Uterus (tissue), 4 donors: ENCODE measurements around the gene SNAPC3. TPM values are rescaled to one million over a fixed set of nuclear protein-coding genes. Genes with fewer than 3 reads are reported as not detected.

Source experiments
- DNase-seq, 2 donors: peaks; one replicate each; pipeline ENCODE4 v3.0.0-alpha.2; 2019 to 2020
- H3K27ac ChIP-seq, 2 donors: fragments of 200-600 bp; sonication (generic); 1 replicate in 1 of 2; 2 replicates in 1 of 2; pipeline ENCODE4 v1.5.1; 2016 to 2018
- H3K27me3 ChIP-seq, 2 donors: fragments of 200-600 bp; sonication (generic); one replicate each; pipeline ENCODE4 v1.5.1; 2018 to 2019; ENCODE audit warnings: control low read depth in 1 of 2
- H3K36me3 ChIP-seq, 2 donors: fragments of 200-600 bp; sonication (generic); one replicate each; pipeline ENCODE4 v1.5.1; 2019; ENCODE audit warnings: control low read depth in 1 of 2
- H3K4me1 ChIP-seq, 2 donors: fragments of 200-600 bp; sonication (generic); one replicate each; pipeline ENCODE4 v1.5.1; 2018 to 2019; ENCODE audit warnings: control low read depth in 1 of 2
- H3K4me3 ChIP-seq, 2 donors: fragments of 200-600 bp; sonication (generic); 1 replicate in 1 of 2; 2 replicates in 1 of 2; pipeline ENCODE4 v1.5.1; 2018 to 2019; ENCODE audit warnings: mild to moderate bottlenecking in 1 of 2
- H3K9me3 ChIP-seq, 2 donors: fragments of 200-600 bp; sonication (generic); one replicate each; pipeline ENCODE4 v1.5.1; 2019; ENCODE audit warnings: control low read depth in 1 of 2
- CTCF ChIP-seq, 4 experiments: fragments of 200-600 bp in 2 of 4; fragments of 450-650 bp in 2 of 4; sonication (generic) in 2 of 4; IDR thresholded peaks; one replicate each; pipeline ENCODE4 v1.5.1; 2016 to 2019; ENCODE audit warnings: antibody characterized with exemption in 4 of 4, mild to moderate bottlenecking in 2 of 4, moderate library complexity in 1 of 4
- POLR2A ChIP-seq, 2 donors: fragments of 450-650 bp; IDR thresholded peaks; one replicate each; pipeline ENCODE4 v1.6.1; 2016; ENCODE audit warnings: antibody characterized with exemption in 2 of 2, mild to moderate bottlenecking in 1 of 2, moderate library complexity in 1 of 2
- intact Hi-C: fragments of 100-400 bp; cut with DNase I; formaldehyde crosslinking; loops from one replicate; pipeline ENCODE4 v1.15.1; 2023; ENCODE audit warnings: low total_unique reads
- total RNA-seq, 4 donors: library from RNA; depleted of rRNA in 3 of 4; stranded (reverse); fragments of >200 nt in 3 of 4; gene quantifications; one replicate each; pipeline versions ENCODE4 v1.1.0 to v1.2.4, GENCODE V29; 2014 to 2023
- donor health status: DM: yes; HTN: yes; CAD: no.

The SNAPC3 gene
- total RNA-seq, 4 donors from 2014 or later: 31.5 to 67.1 (median 39.7) TPM

DNA sequence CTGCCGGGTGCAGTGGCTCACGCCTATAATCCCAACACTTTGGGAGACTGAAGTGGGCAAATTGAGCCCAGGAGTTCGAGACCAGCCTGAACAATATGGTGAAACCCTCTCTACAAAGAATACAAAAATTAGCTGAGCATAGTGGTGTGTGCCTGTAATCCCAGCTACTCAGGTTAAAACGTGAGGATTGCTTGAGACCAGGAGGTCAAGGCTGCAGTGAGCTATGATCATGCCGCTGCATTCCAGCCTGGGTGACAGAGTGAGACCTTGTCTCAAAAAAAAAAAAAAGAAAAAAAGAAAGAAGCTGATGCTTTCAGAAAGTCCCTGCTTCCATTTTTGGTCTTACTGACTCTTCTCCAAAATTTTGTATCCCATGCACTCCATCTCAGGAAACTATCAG is 31.3 kb downstream of the SNAPC3 start:
- Histone ChIP-seq H3K36me3 (no peaks in the 10 kb centered on the region), H3K4me1 (no peaks in the 10 kb centered on the region), H3K9me3 (no peaks in the 10 kb centered on the region), H3K27ac (no peak overlapping the region), H3K27me3 (no peaks in the 10 kb centered on the region), H3K4me3 (no peak overlapping the region)
- TF ChIP-seq CTCF (IDR thresholded peaks at IDR 0.05): no peak
- TF ChIP-seq POLR2A (IDR thresholded peaks at IDR 0.05): no peak
- intact Hi-C loops: no loop called here
- no peak for DNase-seq

DNA sequence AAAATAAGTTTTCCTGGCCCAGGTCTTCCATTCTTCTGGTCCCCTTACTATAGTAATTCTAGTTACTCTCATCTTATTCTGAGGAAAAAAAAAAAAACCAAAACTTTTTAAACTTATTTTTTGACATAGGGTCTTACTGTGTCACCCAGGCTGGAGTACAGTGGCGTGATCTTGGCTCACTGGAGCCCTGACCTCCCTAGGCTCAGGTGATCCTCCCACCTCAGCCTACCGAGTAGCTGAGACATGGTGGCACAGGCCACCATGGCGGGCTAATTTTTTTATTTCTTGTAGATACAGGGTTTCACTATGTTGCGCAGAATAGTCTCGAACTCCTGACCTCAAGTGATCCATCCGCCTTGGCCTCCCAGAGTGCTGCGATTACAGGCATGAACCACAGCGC is 38.4 kb downstream of the SNAPC3 start:
- Histone ChIP-seq H3K4me3 (no peak overlapping the region), H3K27me3 (no peaks in the 10 kb centered on the region), H3K4me1 (no peaks in the 10 kb centered on the region), H3K27ac (no peak overlapping the region), H3K36me3 (no peaks in the 10 kb centered on the region), H3K9me3 (no peaks in the 10 kb centered on the region)
- no peak for DNase-seq
- intact Hi-C loops: no loop called here
- no peak for TF ChIP-seq CTCF (IDR thresholded peaks at IDR 0.05)
- no peak for TF ChIP-seq POLR2A (IDR thresholded peaks at IDR 0.05)

- Histone ChIP-seq H3K4me3 (no peak overlapping the region), H3K9me3 (no peaks in the 10 kb centered on the region), H3K27ac (no peak overlapping the region), H3K36me3 (no peaks in the 10 kb centered on the region), H3K4me1 (no peaks in the 10 kb centered on the region), H3K27me3 (no peaks in the 10 kb centered on the region)
- intact Hi-C loops: no loop called here
- TF ChIP-seq CTCF (IDR thresholded peaks at IDR 0.05) (no peak), POLR2A (IDR thresholded peaks at IDR 0.05) (no peak)
- no peak for DNase-seq
These were observed 38.9 kb downstream of the SNAPC3 start for GRCh38 chr9:15461601-15462000.

- H3K36me3 ChIP-seq: no peaks in the 10 kb centered on the region
- no peak overlapping the region for H3K27ac ChIP-seq
- intact Hi-C loops: no loop called here
These were observed 45.5 kb downstream of the SNAPC3 start for GRCh38 chr9:15468145-15468544.

DNA sequence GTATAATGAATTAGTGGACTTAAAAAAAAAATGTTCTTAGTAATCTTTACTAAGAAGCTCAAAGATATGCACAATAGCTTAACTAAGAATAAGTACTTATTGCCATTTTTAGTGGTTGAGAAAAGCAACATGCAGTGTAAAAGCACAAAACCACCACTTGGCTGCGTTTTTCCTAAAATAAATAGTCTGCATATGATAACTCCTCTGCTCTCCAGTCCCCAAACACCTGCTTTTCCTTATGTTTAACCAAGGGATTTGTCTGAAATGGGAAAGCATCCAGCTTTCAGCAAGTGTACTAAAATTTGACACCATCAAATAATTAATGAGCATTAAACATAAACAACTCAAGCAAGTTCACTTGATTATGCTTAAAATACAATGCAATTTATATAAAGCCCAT is 46.7 kb downstream of the SNAPC3 start:
- Histone ChIP-seq H3K27ac (no peak overlapping the region), H3K36me3 (no peaks in the 10 kb centered on the region), H3K27me3 (no peaks in the 10 kb centered on the region), H3K4me1 (no peaks in the 10 kb centered on the region), H3K4me3 (no peak overlapping the region), H3K9me3 (no peaks in the 10 kb centered on the region)
- intact Hi-C loops: no loop called here
- TF ChIP-seq CTCF (IDR thresholded peaks at IDR 0.05): no peak
- DNase-seq: no peak

More at GRCh38 chr9:15468145-15468544, 45.5 kb downstream of the SNAPC3 start:
- no peak overlapping the region for H3K4me3 ChIP-seq
- H3K27me3 ChIP-seq: no peaks in the 10 kb centered on the region
- TF ChIP-seq CTCF (IDR thresholded peaks at IDR 0.05) (no peak), POLR2A (IDR thresholded peaks at IDR 0.05) (no peak)
- H3K4me1 ChIP-seq: no peaks in the 10 kb centered on the region
- no peak for DNase-seq
- no peaks in the 10 kb centered on the region for H3K9me3 ChIP-seq
